H1 (cell line): Measurements from ENCODE around the gene DHX32. TPM values are rescaled to one million over a fixed set of nuclear protein-coding genes. Genes with fewer than 3 reads are reported as not detected.

Experiments
- CTCF ChIA-PET: fragments of 300-600 bp; sonication (Branson Sonifier 250); formaldehyde crosslinking; loops from one replicate; lab custom pipeline; 2021; ENCODE audit not compliant: partially characterized antibody; lab: Charles Lee
- POLR2A ChIA-PET: fragments of 300-600 bp; sonication (Branson Sonifier 250); formaldehyde crosslinking; loops from one replicate; lab custom pipeline; 2021; ENCODE audit warnings: inconsistent platforms; ENCODE audit not compliant: partially characterized antibody; lab: Charles Lee
- DNase-seq, 2 experiments: peaks; one replicate each; pipeline versions ENCODE4 v3.0.0 to v3.0.0-alpha.2; 2010 to 2022; ENCODE audit warnings: low spot score in 2 of 2, low read depth in 1 of 2, mixed read lengths in 1 of 2
- FAIRE-seq: peaks from 2 replicates; lab custom pipeline; 2011; peaks lifted over from hg19 to GRCh38; lab: Jason Lieb, UNC
- H2AFZ ChIP-seq: 2 replicates; pipeline ENCODE4 v1.8.1; 2012; ENCODE audit warnings: low read length, inconsistent platforms
- H2AK5ac ChIP-seq: 2 replicates; pipeline ENCODE4 v1.6.1; 2013; ENCODE audit warnings: low read depth, low read length
- H2BK120ac ChIP-seq: replicated peaks from 2 replicates; pipeline ENCODE3; 2013; ENCODE audit warnings: low read depth, low read length, inconsistent platforms
- H2BK12ac ChIP-seq: 2 replicates; pipeline ENCODE4 v1.6.1; 2013; ENCODE audit warnings: low read depth, low read length
- H2BK15ac ChIP-seq: 2 replicates; pipeline ENCODE4 v1.6.1; 2013; ENCODE audit warnings: low read length
- H2BK20ac ChIP-seq: 2 replicates; pipeline ENCODE4 v1.6.1; 2013; ENCODE audit warnings: low read length
- H2BK5ac ChIP-seq: 2 replicates; pipeline ENCODE4 v1.6.1; 2013; ENCODE audit warnings: low read depth, low read length
- H3K14ac ChIP-seq: 2 replicates; pipeline ENCODE4 v1.6.1; 2013; ENCODE audit warnings: inconsistent platforms; ENCODE audit not compliant: insufficient read length
- H3K18ac ChIP-seq: 2 replicates; pipeline ENCODE4 v1.6.1; 2013; ENCODE audit warnings: low read length; ENCODE audit errors: extremely low read depth
- H3K23ac ChIP-seq: 2 replicates; pipeline ENCODE4 v1.6.1; 2013; ENCODE audit warnings: inconsistent platforms; ENCODE audit not compliant: insufficient read length
- H3K23me2 ChIP-seq: 2 replicates; pipeline ENCODE4 v1.6.1; 2013; ENCODE audit warnings: low read depth, low read length
- H3K27ac ChIP-seq: 2 replicates; pipeline ENCODE4 v1.6.1; 2011; ENCODE audit warnings: low read depth, low read length, inconsistent platforms
- H3K27me3 ChIP-seq, 4 experiments: replicated peaks in 1 of 4; 1 replicate in 1 of 4; 2 replicates in 3 of 4; pipeline versions ENCODE4 v1.6.1 to v1.8.1; 2011 to 2013; ENCODE audit warnings: low read length in 3 of 4, mild to moderate bottlenecking in 3 of 4, inconsistent platforms in 2 of 4, mixed read lengths in 2 of 4, moderate library complexity in 1 of 4; ENCODE audit not compliant: control insufficient read depth in 3 of 4, insufficient read depth in 3 of 4; ENCODE audit errors: extremely low read depth in 1 of 4
- H3K36me3 ChIP-seq, 4 experiments: 2 replicates each; pipeline versions ENCODE4 v1.6.1 to v1.8.1; 2011 to 2013; ENCODE audit warnings: mild to moderate bottlenecking in 4 of 4, low read length in 3 of 4, moderate library complexity in 2 of 4, control low read depth in 1 of 4, inconsistent platforms in 1 of 4; ENCODE audit not compliant: insufficient read depth in 4 of 4, control insufficient read depth in 2 of 4
- H3K4ac ChIP-seq: replicated peaks from 2 replicates; pipeline ENCODE3; 2013; ENCODE audit warnings: low read length, low read depth, mixed read lengths, inconsistent platforms; ENCODE audit not compliant: insufficient read length
- H3K4me1 ChIP-seq, 4 experiments: replicated peaks in 1 of 4; 1 replicate in 1 of 4; 2 replicates in 3 of 4; pipeline versions ENCODE4 v1.6.1 to v1.8.1; 2011 to 2013; ENCODE audit warnings: low read length in 3 of 4, inconsistent platforms in 2 of 4, mixed read lengths in 1 of 4; ENCODE audit not compliant: insufficient read depth in 4 of 4, control insufficient read depth in 3 of 4
- H3K4me2 ChIP-seq, 2 experiments: 2 replicates each; pipeline versions ENCODE4 v1.6.1 to v1.8.1; 2011 to 2013; ENCODE audit warnings: low read depth in 2 of 2, low read length in 2 of 2, control low read depth in 1 of 2, inconsistent platforms in 1 of 2, mild to moderate bottlenecking in 1 of 2; ENCODE audit not compliant: insufficient read depth in 1 of 2
- H3K4me3 ChIP-seq, 4 experiments: fragments of 200-600, 300-600 bp in 1 of 4; sonication (generic), shearing (Covaris generic), sonication (Bioruptor Twin) in 1 of 4; 2 replicates each; pipeline versions ENCODE4 v1.5.1 to v1.8.1; 2011 to 2016; ENCODE audit warnings: low read length in 4 of 4, low read depth in 3 of 4, control low read depth in 2 of 4, inconsistent platforms in 2 of 4, mild to moderate bottlenecking in 2 of 4, mixed read lengths in 1 of 4, moderate library complexity in 1 of 4; ENCODE audit not compliant: insufficient read depth in 2 of 4; ENCODE audit errors: extremely low read depth in 1 of 4
- H3K56ac ChIP-seq: replicated peaks from 2 replicates; pipeline ENCODE3; 2013; ENCODE audit warnings: low read depth, mild to moderate bottlenecking, mixed read lengths, low read length, inconsistent platforms; ENCODE audit not compliant: insufficient read length
- H3K79me1 ChIP-seq: 2 replicates; pipeline ENCODE4 v1.6.1; 2013; ENCODE audit warnings: low read depth, low read length, control low read depth
- H3K79me2 ChIP-seq, 2 experiments: 2 replicates each; pipeline versions ENCODE4 v1.6.1 to v1.8.1; 2012 to 2013; ENCODE audit warnings: low read length in 2 of 2, mild to moderate bottlenecking in 2 of 2, inconsistent platforms in 1 of 2; ENCODE audit not compliant: insufficient read depth in 2 of 2, control insufficient read depth in 1 of 2
- H3K9ac ChIP-seq, 4 experiments: replicated peaks in 1 of 4; 1 replicate in 1 of 4; 2 replicates in 3 of 4; pipeline versions ENCODE4 v1.6.1 to v1.8.1; 2011 to 2013; ENCODE audit warnings: low read depth in 3 of 4, low read length in 3 of 4, control low read depth in 2 of 4, mild to moderate bottlenecking in 2 of 4, moderate library complexity in 2 of 4, inconsistent platforms in 1 of 4; ENCODE audit errors: extremely low read depth in 1 of 4
- H3K9me3 ChIP-seq, 2 experiments: 2 replicates each; pipeline versions ENCODE4 v1.6.1 to v1.8.1; 2012 to 2013; ENCODE audit warnings: mild to moderate bottlenecking in 2 of 2, moderate library complexity in 2 of 2, control low read depth in 1 of 2, inconsistent platforms in 1 of 2, low read depth in 1 of 2, low read length in 1 of 2, mixed read lengths in 1 of 2; ENCODE audit not compliant: insufficient read depth in 2 of 2
- H4K20me1 ChIP-seq, 2 experiments: replicated peaks in 1 of 2; 2 replicates each; pipeline versions ENCODE3 to v1.8.1; 2011 to 2013; ENCODE audit warnings: inconsistent platforms in 2 of 2, low read length in 2 of 2, mild to moderate bottlenecking in 1 of 2; ENCODE audit not compliant: insufficient read depth in 2 of 2, control insufficient read depth in 1 of 2
- H4K5ac ChIP-seq: 2 replicates; pipeline ENCODE4 v1.6.1; 2013; ENCODE audit warnings: low read length, low read depth, mixed read lengths, inconsistent platforms; ENCODE audit not compliant: insufficient read length
- H4K8ac ChIP-seq: 2 replicates; pipeline ENCODE4 v1.8.0; 2013; ENCODE audit warnings: mild to moderate bottlenecking, moderate library complexity, low read length, inconsistent platforms; ENCODE audit not compliant: insufficient read depth; ENCODE audit errors: extremely low read depth
- H4K91ac ChIP-seq: replicated peaks from 2 replicates; pipeline ENCODE3; 2013; ENCODE audit warnings: low read length, mixed read lengths, inconsistent platforms; ENCODE audit not compliant: insufficient read length
- SRF ChIP-seq: IDR thresholded peaks from 2 replicates; pipeline ENCODE4 v1.6.1; 2011; ENCODE audit warnings: mild to moderate bottlenecking, low read depth, low read length, moderate library complexity
- SUZ12 ChIP-seq: fragments of 200-600 bp; sonication (generic); IDR thresholded peaks from 2 replicates; pipeline ENCODE4 v1.6.1; 2012; ENCODE audit warnings: mild to moderate bottlenecking, inconsistent platforms, low read length, moderate library complexity, mixed read lengths
- TAF7 ChIP-seq: optimal IDR thresholded peaks from 2 replicates; pipeline ENCODE3; 2011; ENCODE audit warnings: low read depth, mild to moderate bottlenecking, inconsistent platforms, low read length, moderate library complexity, borderline replicate concordance
- WGBS, 2 experiments: shearing (Covaris generic) in 1 of 2; methylation state at CpG; one replicate each; pipeline versions ENCODE4 v1.1.6 to v1.1.7; 2013 to 2015; ENCODE audit warnings: low lambda C conversion rate in 2 of 2, mixed read lengths in 2 of 2, inconsistent platforms in 1 of 2, low coverage in 1 of 2, missing lambda C conversion rate in 1 of 2; ENCODE audit not compliant: insufficient replicate concordance in 2 of 2, insufficient coverage in 1 of 2, insufficient read length in 1 of 2; ENCODE audit errors: extremely low coverage in 1 of 2, missing lambda C conversion rate in 1 of 2; 5-methylcytosine and 5-hydroxymethylcytosine counted together
- polyA plus RNA-seq, 7 experiments: library from polyadenylated mRNA; depleted of rRNA in 3 of 7; stranded (reverse) in 5 of 7; unstranded in 2 of 7; fragments of >200 nt in 5 of 7; fragments of 200-250 nt in 2 of 7; gene quantifications; 1 replicate in 5 of 7; 2 replicates in 1 of 7; 4 replicates in 1 of 7; pipeline versions ENCODE4 v1.2.1 to v1.2.3, GENCODE V29; 2011 to 2013; ENCODE audit warnings: missing spikeins in 2 of 7, mixed read lengths in 2 of 7
- total RNA-seq: library from RNA; stranded (reverse); fragmentation: NEBNext Ultra II Directional; extraction: Animal tissue kit (Norgen Biotek cat#: 25700); gene quantifications from 2 replicates; pipeline ENCODE4 v1.2.1, GENCODE V29; 2021

DHX32 gene
- total and polyA plus RNA-seq, 2 of the 8 experiments (the other 6 are each of a cell fraction or from before 2014, with no cell fraction given): 12.4 to 15.8 TPM

GRCh38 chr10:125848371-125848770 lies 32.7 kb downstream of the DHX32 start:
- no peak overlapping the region for H2AFZ ChIP-seq
- H4K8ac ChIP-seq: no peak overlapping the region; the same call in 1 of the 2 replicates
- H2AK5ac ChIP-seq: no peak overlapping the region
- H3K14ac ChIP-seq: no peak overlapping the region
- H2BK5ac ChIP-seq: no peak overlapping the region
- no peak overlapping the region for H4K91ac ChIP-seq
- CTCF ChIA-PET: interaction anchor here (0.6 to 1.1 kb wide), 3 partner anchors 19 to 949 kb away, joined by 3 to 4 read pairs (median 3); no protein-coding TSS in a partner anchor
- peaks cover 0 to 1% of the 10 kb centered on the region in 2 experiments for H4K20me1 ChIP-seq
- POLR2A ChIA-PET: interaction anchor here (0.7 to 2.1 kb wide), 4 partner anchors 9 to 14 kb away, joined by 3 to 5 read pairs (median 4); no protein-coding TSS in a partner anchor
- H3K79me2 ChIP-seq: no peaks in the 10 kb centered on the region
- no peak overlapping the region for H4K5ac ChIP-seq
- no peak overlapping the region for H3K56ac ChIP-seq
- no peaks in the 10 kb centered on the region for H3K27me3 ChIP-seq
- H2BK12ac ChIP-seq: no peak overlapping the region
- no peak overlapping the region for H3K4ac ChIP-seq
- H3K9ac ChIP-seq: no peak overlapping the region
- H3K9me3 ChIP-seq: no peaks in the 10 kb centered on the region
- H3K4me3 ChIP-seq: no peak overlapping the region
- H3K4me2 ChIP-seq: no peak overlapping the region
- no peak overlapping the region for H2BK120ac ChIP-seq
- no peak overlapping the region for H2BK15ac ChIP-seq
- WGBS, 2 experiments: 96% methylated on average over 2 of the region's 2 CpGs; no CpG with 5 or more reads in 1 of the 2 experiments
- no peaks in the 10 kb centered on the region for H3K23me2 ChIP-seq
- H3K4me1 ChIP-seq: no peaks in the 10 kb centered on the region
- H3K79me1 ChIP-seq: no peaks in the 10 kb centered on the region
- H3K36me3 ChIP-seq: peaks cover 0 to 20% (median 8%) of the 10 kb centered on the region in 4 experiments; a peak in 5 of 8 replicates
- no peak overlapping the region for H2BK20ac ChIP-seq
- DNase-seq (no peak), FAIRE-seq (no peak)
- H3K23ac ChIP-seq: no peak overlapping the region
- no peak overlapping the region for H3K27ac ChIP-seq
- H3K18ac ChIP-seq: no peak overlapping the region
- no peak for TF ChIP-seq TAF7
- TF ChIP-seq SUZ12: no peak
- TF ChIP-seq SRF: no peak
